Testis (tissue), 2 donors: ENCODE measurements around the gene NRXN3.

Experiments
- CTCF ChIP-seq, 3 experiments: fragments of 450-650 bp in 2 of 3; fragments of 200-600 bp in 1 of 3; sonication (generic) in 1 of 3; IDR thresholded peaks; one replicate each; pipeline ENCODE4 v1.5.1; 2016 to 2019; ENCODE audit warnings: antibody characterized with exemption in 3 of 3, mild to moderate bottlenecking in 2 of 3, moderate library complexity in 1 of 3
- POLR2A ChIP-seq: fragments of 450-650 bp; IDR thresholded peaks from one replicate; pipeline ENCODE4 v1.6.1; 2017; ENCODE audit warnings: antibody characterized with exemption, mild to moderate bottlenecking, moderate library complexity

- TF ChIP-seq CTCF (IDR thresholded peaks at IDR 0.05), result no peak
- TF ChIP-seq POLR2A, result no peak
Observed at GRCh38 chr14:78721756-78722480, 551.7 kb downstream of the NRXN3 start.
